GM19043 (cell line): ENCODE measurements around the gene HES7.
"Not testable (repeated sequence)": the region's sequence is repeated elsewhere in the genome, so short reads cannot be mapped to it uniquely, and the experiment has no call there.

Experiments used
- ATAC-seq: cut with Tn5 transposase; IDR thresholded peaks from one replicate; pipeline ENCODE4 v1.9.1; 2021; ENCODE audit warnings: low read depth; ENCODE audit not compliant: unreplicated experiment

The HES7 gene

DNA sequence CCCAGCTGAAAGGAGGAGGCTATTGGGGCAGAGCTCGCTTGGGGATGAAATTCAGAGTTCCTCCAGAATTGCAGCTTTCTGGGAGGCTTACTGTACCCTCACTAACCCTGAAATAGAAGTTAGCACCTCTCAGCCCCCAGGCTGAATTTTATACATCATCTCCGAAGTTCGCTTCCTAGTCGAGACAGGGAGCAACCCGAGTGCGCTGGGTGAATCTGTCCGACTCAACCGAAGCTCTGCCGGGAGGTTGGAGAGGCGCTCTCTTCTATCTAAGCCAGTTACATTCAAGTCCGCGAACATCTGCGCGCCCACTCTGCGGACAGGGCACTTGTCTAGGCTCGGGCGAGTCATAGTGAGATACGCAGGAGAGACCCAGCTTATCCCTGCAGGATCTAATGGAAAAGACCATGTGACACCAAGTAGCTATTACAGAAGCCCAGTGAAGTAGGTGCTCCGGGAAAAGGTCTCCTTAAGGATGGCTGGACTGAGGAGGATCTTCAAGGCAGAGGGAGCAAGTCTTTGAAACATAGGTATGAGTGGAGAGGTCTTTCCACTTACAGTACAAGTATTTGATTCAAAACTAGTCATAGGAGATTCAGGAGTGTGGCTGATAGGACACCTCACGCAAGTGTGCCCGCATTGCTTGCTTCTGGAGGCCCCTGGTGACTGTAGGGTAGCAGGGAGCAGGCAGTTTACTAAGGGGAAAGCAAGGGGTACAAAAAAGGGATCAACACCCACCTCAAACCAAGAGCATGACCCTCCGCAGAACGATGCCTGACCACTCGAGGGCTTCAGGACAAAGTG lies 646 bp upstream of the HES7 start:
- no peak for ATAC-seq

DNA sequence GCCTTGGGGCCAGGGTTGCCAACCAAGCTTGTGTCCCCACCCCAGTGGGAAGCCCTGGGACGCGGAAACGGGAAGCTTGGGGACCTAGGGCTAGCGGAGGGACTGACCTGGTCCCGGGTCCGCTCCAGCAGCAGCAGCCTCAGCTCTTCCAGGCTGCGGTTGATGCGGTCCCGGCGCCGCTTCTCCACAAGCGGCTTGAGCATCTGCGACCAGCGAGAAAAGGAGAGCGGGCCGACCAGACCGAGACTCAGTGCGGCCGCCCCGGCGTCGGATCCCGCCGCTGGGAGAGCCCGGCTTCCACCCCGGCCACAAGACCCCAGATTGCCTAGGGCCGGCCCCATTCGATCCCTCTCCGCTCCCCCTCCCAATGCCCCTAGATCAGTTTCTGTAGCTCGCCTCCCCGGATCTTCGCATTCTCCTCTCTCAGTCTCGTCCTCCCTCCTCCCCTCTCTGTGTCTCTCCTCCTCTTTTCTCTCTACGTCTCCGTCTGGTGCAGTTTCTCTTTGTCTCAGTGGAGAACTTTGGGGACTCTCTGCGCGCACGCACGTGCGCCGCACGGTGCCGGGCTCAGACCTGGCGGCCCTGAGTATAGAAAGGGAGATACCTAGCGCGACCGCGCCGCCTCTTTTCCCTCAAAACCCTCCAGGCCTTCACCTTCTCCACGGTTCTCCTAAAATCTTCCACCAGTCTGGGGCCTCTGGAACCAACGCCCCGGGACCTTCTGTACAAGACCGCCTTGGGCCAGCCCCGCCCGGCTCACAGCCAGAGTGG lies 797 bp downstream of the HES7 start:
- no peak for ATAC-seq

DNA sequence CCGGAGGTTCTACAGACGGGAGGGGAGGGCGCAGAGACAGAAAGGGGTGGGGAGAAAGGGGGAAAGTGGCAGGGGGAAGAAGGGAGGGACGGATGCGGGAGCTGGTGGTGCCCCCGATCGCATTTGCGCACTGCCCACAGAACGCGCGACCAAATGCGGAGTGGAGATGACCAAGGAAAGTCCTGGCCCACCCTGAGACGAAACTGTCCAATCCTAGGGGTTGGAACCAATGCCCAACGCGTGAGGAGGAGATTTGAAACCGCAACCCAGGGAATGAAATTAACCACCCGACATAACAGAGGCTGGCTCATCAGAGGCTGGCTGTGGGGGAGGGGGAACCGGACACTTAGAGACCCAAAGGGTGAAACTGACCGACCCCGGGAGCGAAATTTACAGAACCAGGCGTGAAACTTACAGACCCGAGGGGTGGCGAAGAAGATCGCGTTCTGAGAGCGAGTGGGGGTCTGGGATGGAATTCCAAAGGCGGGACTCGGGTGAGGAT lies 1.4 kb downstream of the HES7 start:
- ATAC-seq: no peak

DNA sequence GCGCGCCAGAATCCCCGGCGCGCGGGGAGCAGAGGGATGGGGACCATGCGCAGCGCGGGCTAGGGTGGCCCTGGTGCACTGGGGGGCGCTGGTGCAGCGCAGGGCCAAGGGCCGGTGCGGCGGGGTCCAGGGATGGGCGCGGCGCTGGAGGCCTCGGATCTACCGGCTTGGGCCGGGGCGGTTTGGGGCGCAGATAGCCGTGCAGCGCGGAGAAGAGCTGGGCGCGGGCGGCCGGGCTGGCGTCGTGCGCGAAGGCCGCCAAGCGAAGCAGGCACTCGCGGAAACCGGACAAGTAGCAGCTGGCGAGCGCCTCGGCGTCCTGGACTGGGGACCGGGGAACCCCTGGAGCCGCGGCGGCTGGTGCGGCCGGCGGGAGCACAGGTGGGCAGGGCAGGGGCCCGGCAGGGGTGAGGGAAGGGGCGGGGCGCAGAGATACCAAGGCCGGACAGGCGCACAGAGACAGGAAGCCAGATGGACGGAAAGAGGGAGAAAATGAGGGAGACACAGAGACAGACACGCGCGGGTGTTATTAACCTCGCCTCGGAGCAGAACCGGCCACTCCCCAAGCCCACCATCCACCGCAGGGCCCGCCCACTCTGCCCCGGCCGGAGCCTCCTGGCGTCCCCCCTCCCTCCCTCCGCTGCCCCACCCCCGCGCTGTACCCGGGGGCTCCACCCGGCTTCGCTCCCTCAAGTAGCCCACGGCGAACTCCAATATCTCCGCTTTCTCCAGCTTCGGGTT lies 2.1 kb downstream of the HES7 start:
- ATAC-seq: no peak

DNA sequence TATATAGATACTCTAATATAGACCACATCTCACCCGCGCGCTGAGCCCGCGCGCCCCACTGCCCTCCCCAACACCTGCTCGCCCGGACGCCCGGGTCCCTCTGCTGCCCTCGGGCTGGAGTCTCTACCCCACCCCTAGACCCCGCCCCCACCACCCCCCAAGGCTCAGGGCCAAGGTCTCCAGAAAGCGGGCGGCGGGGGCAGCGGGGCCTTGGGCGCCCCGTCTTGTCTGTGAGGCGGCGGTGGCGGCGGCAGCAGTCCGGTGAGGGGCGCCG lies 2.6 kb downstream of the HES7 start:
- ATAC-seq: no peak

DNA sequence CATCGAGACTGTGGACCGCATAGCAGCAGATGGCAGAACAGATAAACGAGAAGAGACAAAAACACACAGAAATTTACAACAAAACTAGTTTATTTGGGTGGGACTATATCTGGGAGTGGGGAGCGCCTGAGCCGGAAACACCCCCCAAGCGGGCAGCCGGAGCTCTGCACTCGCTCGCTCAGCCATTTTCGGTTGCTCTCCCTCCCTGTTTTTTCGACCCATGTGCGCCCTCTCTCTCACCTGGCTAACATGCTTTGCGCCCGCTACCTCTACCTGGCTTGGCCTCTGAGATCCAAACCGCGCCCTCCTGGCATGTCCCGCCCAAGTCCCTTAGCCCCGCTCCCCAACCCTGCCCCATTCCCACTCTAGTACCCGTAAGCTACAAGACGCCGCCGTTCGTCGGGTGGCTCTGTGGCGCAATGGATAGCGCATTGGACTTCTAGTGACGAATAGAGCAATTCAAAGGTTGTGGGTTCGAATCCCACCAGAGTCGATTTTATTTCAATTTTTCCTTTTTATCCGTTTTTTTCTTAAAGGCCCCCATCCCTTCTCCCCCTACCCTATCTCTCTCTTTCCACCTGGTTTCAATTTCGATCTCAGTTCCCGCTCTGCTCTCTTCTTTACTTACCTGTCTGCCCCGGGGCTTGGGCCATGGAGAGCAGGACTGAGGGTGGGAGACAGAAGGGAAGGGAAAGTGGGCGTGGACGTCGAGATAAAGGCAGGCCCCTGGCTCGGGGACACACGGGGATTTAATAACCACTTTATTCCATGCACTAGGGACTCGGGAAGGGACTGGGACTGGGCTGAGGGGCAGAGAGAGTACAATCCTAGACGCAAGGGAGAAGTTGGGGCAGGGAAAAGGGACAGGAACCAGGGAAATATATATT lies 3.1 kb downstream of the HES7 start:
- ATAC-seq: no peak

DNA sequence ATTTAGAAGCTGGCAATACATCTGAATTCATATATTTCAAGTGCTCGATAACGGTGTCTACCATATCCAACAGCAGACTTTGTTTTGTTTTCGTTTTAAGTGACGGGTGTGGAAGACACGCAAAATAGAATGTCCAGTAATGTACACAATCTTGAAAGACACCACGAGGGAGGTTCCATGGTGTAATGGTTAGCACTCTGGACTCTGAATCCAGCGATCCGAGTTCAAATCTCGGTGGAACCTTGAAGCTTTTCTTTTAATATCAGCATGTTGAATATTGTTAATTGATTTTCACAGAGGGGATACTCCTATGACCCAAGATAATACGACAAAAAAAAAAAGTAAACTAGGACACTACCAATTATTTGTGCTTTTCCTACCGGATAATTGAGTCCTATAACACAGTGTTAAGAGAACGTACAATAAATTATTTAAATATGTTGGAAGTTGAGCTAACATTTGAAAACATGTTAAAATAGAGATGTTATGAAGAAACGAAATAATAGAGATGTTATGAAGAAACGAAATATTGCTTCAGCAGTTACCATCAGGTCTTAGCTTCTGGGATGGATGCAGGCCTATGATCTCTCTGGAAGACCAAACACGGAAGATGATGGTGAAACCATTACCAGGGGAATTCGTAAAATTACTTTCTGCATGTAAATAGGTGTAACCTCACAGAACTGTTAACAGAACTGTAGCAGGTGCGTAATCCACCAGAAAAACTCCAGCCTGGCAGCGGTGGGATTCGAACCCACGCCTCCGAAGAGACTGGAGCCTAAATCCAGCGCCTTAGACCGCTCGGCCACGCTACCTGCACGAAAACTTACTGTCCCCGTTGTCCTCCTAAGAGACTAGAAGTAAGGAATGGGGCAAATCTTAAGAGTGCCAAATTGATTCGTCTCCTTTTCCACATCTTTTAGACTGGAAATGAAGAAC lies 4.1 kb downstream of the HES7 start:
- peak; percentile 33 for ATAC-seq

DNA sequence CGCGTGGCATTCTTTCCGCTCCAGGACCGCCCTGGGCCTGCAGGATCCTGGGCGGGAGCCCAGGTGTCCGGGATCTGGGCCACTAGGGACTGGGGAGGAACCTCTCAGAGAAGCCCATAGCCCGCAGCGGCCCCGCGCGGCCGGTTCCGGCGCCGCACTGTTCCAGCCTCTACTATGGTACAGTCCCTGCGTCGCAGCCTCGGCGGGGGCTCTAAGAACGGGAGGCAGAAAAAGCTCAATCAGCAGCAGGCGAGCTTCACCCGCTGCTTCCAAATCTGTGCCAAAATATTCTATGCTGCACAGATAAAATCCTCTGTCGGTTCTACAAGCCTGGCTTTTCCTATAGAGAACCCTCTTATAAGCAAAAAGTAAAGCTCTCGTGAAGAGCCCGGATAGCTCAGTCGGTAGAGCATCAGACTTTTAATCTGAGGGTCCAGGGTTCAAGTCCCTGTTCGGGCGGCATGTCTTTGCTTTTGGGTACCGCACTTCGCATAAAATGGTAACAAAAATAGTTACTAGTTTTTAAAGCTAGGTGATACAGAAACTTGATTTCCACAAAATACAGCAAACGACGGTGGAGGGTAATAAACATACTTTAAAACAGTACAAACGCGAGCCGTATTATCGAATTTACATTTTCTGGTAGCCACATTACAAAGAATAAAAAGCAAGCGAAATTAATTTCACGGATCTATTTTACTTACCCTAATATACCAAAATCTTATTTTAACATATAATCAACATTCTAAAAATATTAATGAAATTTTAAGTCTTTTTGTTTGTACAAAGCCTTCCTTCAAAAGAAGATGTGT lies 4.9 kb downstream of the HES7 start:
- ATAC-seq: no peak

DNA sequence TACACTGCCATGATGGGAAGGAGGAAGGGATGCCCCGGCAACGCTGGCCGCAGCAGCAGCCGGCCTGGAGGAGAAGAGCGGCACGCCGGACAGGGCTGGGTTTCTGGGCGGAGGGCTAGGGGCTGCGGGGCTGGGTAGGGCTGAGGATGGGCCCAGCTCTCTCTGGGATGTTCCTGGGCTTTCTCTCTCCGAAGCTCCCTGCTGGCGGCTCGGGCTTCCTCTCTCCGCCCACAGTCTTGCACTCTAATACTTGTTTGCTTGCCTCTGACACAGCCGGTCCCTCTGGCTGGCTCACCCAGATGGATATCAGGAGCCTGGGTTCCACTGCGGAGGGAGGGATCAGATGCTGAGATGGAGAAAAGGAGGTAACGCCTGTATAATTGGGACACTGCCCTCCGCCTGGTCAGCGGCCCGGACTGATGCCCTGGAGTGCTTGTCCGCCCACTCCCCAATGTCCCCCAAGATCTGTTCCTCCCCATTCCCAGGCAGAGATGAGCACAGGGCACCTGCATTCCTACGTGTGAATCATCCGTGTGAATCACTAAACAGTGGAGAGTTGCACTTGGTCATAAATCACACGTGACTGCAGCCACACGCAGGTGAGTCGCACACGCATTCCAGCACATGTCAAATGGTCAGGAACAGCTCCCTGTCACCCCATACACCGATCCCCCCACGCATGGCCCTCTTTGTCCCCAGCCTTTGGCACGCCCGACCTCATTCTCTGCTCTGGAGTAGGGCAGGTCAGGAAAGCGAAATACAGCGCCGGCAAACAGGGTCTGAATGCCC lies 5.7 kb downstream of the HES7 start, which contains the start of gene ALOXE3:
ALOXE3 (minus strand) TSS at position 535 of the 789 bp plus-strand sequence; CDS start at position 11, 524 bp downstream.
- ATAC-seq: no peak

DNA sequence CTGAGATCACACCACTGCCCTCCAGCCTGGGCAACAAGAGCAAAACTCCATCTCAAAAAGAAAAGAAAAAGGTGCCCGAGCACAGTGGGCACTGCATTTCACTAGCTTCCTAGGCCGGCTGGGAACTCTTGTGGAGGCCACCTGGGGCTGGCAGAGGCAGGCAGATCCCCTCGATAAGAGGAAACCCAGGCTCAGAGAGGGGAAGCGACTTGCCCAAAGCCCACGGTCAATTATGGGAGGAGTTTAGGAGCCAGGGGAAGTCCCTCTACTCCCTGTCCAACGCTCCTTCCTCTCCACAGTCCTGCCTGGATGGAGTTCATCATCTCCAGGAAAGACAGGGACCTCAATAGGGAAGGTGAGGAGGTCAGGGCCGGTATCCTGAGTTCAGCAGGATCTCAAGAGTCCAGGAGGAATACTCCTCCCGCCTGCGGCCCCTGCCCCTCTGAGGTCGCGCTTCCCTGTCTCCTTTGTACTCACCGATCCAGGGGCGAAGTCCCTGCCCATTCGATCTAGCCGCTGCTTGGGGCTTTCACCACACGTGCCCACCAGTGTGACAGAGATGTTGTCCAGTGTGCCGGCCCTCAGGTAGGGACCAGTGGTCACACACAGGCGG lies 6.4 kb downstream of the HES7 start:
- no peak for ATAC-seq

DNA sequence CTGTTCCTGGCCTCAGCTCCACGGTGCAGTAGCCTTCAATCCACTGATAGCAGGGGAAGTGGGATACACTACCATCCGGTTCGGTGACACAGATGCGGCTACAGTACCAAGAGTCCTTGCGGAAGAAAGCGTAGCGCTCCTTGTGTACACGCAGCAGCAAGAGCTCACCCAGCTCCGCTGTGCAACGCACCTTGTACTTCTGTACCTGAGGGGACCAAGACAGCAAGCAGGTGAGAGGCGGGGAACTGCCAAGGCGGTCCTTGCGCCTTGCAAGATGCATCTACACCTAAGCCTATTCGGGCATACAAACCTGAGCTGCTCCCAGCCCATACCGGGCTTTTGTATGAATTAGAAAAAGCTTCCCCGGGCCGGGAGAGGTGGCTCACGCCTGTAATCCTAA lies 7.1 kb downstream of the HES7 start:
- ATAC-seq: no peak

DNA sequence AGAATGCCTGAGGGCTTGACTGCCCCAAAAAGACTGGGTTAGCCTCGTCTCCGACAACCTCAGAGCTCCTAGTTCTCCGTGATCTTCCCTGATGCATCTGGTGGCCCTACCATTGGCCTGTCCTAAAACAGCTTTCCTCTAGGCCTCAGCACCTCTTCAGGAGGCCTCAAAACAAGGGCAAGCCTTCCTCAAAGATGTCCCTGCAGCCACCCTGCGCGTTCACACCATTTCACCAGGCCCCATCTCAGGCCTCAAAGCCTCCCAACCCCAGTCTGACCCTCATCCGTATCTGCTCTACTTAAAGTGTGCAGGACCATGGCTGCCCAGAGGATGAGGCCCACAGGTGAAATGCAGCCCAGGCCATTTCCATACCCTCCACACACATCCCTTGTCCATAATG lies 13.0 kb downstream of the HES7 start:
- ATAC-seq: no peak

DNA sequence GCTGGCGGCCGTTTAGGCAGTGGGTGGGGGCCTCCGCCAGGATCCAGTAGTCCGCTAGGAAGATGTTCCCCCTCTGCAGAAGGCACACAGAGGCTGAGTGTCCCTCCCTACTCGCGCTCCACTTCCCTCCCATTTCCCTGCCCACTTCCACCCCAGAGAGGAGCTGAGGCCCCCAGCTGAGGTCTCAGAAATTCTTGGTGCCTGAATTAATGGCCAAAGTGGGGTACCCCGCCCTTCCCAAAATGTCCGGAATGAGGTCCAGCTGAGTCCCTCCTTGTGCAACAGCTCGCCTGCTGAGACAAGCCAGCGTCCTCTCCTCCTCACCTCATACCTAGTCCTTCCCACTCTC lies 13.5 kb downstream of the HES7 start:
- no peak for ATAC-seq

DNA sequence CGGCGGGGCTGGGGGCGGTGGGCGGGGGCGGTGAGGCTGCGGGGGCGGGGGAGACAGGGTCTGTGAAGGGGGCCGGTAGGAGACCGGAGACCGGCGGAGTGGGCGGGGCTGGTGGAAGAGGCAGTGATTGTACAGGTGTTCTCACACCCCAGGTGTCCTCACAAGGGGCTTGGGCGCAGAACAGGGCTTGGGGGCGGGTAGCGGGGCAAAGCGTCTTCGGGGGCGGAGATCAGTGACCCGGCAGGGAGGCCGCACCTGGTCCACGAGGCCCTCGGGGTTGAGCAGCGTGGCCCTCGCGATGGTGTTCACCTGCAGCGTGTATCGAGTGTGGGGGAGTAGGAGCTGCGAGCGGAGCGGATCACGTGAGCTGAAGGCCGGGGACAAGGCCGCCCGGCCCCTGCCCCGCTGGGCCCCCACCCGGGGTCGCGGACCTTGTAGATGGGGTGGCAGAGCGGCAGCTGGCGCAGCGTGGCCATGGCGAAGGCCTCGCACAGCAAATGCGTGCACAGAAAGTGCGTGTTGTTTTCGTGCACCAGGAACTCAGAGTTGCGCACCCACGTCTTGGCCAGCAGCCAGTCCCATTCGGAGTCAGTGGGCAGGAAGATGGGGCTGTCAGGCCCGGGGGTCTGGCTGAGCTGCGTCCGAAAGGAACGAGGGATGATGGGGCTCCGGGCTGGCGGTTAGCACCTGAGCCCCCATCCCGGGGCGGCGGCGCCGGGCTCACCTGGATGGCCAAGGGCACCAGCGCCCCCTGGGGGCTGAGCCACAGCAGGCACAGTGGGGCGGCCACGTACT lies 14.0 kb downstream of the HES7 start:
- no peak for ATAC-seq

DNA sequence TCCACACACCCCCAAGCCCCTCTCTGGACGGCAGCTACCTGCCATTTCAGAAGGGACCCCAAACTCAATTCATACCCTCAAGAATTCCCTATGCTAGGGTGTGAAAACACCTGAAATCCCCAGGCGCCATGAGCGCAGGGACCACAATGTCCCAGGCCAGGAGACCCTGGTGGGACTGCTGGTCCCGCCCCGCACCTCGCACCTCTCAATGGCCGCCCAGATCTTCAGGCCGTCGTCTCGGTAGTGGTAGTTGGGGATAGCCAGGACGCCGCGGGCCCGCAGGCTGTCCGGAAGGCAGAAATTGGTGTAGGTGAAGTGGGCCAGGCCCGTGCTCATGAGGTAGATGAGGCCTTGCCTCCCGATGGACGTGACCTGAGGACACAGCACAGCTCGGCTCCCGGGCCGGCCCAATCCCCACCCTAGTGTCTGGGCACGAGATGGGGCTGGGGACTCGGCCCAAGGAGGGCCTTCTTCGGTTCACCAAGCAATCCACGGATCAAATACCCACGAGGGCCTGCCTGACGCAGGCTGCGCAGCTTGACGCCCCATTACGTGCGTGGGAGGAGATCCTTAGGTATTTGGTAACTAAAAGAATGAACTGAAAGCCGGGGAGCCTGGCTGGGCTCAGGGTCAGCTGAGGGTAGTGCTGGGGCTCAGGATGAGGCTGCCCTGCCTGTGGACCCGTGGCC lies 14.8 kb downstream of the HES7 start:
- ATAC-seq: no peak

DNA sequence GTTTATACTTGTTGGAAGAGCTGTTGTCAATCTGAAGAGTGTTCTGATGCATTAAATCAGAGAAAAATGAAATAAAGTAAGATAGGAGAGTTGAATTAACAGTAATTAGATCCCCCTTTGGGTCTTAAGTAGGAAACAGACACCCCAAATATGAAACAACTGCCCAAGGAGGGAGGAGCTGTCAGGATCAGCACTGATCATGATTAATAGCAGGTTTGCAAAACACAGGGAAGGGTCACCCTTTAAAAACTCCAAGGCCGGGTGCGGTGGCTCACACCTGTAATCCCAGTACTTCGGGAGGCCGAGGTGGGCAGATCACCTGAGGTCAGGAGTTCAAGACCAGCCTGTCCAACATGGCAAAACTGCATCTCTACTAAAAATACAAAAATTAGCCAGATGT lies 16.9 kb downstream of the HES7 start:
- ATAC-seq: not testable (repeated sequence)
